Stimulated activated CD8-positive, alpha-beta memory T cell treated with anti-CD3 and anti-CD28 coated beads, Interleukin-4, amount 100 ng/mL, for 4 hours (primary cell): Measurements from ENCODE around the gene LRIG2.
"Not testable (repeated sequence)": the region's sequence is repeated elsewhere in the genome, so short reads cannot be mapped to it uniquely, and the experiment has no call there.

Source experiments
- DNase-seq, 2 donors: peaks; one replicate each; pipeline ENCODE4 v3.0.0-alpha.2; 2020; ENCODE audit warnings: low read depth in 2 of 2, low spot score in 1 of 2

Gene LRIG2

DNA sequence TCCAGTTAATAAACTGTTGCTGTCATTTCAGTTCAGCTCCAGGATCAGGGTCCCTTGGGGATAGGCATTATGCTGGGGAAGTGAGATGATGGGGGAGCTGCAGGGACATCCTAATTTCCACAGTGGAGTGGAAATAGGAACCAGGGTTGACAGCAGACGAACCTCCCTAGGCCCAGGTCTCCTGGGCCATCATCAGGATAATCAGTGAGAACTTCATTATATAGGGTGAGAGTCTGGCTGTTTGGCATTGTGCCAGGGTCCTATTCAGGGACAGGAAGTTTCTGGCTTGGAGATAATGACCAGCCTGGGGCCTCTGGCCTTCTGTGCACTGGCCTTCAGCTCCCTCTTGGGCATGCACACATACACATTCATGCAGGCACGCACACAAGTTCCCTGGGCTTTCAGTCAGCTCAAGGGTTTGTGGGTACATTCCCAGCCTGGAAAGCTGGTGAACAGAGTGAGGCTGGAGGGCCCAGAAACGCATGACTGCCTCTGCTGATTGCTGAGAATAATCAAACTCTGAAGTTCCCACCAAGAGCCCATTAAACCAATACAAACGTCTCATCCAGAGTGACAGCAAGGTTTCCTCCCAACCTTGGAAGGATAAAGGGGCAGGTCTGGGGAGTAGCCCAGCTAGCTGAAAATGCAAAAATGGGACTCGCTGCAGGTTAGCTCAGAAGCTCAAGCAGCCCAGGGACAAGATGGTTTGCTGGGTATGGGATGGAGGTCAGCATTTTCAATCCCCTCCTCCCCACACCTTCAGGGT is 13.9 kb upstream of the LRIG2 start:
- no peak for DNase-seq

DNA sequence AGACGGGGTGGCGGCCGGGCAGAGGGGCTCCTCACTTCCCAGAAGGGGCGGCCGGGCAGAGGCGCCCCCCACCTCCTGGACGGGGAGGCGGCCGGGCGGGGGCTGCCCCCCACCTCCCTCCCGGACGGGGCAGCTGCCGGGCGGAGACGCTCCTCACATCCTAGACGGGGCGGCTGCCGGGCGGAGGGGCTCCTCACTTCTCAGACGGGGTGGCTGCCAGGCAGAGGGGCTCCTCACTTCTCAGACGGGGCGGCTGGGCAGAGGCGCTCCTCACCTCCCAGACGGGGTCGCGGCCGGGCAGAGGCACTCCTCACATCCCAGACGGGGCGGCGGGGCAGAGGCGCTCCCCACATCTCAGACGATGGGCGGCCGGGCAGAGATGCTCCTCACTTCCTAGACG is 9.5 kb upstream of the LRIG2 start:
- not testable (repeated sequence) for DNase-seq

DNA sequence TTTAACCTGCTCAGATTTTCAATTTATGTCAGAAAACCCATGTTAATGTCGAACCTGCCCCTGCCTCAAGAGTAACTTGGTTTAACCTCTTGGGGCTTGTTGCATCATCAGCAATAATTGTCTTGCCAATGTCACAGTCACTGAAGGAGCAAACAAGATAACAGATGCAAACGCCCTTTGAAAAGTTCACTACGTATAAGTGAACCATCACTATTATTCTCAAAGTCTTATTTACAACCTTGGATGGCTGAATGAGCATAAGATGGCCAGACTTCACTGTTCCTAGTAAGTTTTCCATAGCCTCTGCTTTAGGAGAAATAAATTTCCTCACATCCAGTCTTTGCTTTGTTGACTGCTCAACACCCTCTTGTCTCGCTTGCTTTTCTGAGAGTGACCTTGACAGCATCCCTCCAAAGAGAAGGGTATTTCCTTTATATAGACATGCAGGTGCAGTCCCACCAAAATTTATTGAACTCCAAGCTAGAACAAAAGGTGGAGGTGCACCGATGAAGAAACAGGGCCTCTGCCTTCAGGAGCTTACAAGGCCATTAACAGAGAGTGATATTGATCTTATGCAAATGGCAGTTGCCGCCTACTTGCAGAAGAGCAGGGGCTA is 749 bp upstream of the LRIG2 start:
- DNase-seq, result no peak

DNA sequence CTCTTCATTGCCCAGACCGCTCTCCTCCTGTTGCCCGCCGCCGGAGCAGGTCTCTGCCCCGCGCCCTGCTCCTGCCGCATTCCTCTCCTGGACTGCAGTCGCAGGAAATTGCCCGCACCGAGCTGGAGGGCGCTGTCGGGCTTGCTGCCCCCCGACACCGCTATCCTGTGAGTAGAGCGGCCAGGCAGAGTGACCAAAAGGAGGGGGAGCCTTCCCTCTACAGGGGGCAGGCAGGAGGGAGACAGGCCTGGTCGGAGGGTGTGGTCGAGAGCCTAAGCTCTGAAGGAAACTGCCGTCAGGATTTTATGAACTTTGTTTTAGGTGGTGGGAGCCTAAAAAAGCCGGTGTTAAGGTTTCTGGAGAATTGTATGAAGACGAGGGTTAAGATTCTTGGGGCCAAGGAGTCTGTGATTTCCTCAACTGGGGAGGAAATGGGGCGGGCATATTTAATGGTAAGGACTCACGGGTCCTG is 517 bp downstream of the LRIG2 start:
- no peak for DNase-seq

DNA sequence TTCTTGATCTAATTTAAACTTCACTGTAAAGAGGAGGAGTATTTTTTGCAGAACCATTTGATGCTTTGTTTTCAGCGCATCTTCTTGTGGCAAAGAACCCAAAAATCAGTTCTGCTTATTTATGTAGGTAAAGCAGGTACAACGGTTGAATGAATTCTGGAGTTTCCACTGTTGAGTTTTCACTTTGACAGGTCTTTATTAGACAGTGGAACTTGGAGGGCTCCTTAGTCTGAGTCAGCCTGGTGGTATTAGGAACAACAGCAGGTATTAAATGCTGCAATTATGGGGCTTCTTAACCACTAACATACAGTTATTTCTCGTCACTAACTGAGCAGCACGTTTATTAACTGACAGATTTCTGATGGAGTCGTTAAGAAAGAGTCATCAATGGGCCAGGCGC is 1.2 kb downstream of the LRIG2 start:
- no peak for DNase-seq

DNA sequence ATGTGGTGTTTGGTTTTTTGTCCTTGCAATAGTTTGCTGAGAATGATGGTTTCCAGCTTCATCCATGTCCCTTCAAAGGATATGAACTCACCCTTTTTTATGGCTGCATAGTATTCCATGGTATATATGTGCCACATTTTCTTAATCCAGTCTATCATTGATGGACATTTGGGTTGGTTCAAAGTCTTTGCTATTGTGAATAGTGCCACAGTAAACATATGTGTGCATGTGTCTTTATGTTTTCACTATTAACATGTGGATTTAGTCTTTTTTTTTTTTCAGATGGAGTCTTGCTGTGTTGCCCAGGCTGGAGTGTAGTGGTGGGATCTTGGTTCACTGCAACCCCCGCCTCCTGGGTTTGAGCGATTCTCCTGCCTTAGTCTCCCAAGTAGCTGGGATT is 5.0 kb downstream of the LRIG2 start:
- DNase-seq, result not testable (repeated sequence)

DNA sequence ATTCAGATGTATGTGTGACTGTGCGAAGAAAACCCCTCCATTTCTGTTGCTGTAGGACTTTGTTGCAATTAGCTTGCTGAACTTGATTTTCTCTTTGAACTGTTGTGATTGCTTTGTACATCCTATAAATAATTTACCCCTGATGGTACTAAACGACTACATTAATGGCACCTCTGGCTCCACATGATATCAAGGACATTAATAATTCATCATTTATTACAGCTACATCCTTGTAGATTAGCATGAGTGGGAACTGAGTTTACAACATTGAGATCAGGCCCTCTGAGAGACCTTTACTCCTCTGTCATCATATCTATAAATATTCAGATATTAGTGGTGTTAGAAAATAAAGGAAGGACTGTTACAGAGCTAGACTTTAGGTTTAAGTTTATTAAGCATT is 13.5 kb downstream of the LRIG2 start:
- DNase-seq, result no peak

DNA sequence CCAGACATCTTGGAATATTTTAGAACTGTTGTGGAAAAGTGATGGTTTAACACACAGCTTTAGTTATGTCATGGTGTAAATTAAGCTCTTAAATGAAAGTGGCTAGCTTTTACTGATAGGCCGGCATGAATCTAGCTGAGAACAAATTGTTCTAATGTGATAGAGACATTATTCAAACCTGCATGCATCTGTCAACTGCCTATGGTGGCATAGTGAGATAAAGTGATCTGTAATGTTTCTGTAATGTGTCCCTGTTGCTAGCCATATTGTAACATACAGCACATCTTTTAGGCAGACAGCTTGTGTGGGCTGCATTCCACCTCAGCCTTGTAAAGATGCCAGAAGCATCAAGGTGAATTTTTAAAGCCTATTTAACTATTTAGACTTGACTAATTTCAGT is 16.0 kb downstream of the LRIG2 start:
- DNase-seq, result no peak

DNA sequence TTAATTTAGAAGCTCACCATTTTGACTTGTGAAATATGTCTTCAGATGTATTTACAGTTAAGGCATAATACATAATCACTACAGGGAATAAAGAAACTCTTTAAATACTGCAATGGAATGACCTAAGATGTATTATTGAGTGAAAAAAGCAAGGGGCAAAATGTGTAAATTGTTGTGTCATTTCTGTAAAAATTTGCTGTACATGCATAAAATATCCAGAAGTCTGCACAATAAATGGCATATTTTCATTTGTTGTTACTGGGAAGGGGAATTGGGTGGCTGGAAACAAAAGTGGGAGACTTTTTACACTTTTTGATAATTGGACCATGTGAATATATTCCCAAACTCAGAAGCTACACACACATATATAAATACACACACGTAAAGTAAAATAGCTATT is 17.1 kb downstream of the LRIG2 start:
- DNase-seq, result no peak

DNA sequence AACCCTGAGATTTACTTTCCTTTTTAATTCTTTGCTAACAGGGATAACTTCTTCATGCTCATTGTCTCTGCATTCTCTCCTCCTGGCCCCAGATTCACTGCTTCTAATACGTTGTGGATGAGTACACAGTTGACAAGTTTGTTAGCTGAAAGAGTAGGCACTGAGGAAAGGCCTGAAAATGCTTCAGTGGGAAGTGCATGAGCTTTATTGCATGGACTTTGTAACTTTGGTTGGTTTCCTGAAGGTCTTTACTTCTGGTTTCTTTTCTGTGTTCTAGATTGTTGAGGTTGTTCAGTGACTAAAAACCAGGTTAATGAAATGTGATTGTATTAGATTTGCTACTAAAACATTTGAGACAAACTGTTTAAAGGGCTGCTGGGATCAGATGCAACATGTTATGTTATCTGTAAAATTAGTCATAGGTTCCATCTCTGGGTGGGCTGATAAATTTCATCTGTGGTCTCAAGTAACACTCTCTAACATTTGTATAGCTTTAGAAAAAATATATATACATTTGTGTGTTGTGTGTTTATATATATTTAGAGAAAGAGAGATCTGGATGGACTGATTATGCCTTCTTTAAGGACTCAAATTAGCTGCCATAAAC is 19.1 kb downstream of the LRIG2 start:
- DNase-seq, result no peak

DNA sequence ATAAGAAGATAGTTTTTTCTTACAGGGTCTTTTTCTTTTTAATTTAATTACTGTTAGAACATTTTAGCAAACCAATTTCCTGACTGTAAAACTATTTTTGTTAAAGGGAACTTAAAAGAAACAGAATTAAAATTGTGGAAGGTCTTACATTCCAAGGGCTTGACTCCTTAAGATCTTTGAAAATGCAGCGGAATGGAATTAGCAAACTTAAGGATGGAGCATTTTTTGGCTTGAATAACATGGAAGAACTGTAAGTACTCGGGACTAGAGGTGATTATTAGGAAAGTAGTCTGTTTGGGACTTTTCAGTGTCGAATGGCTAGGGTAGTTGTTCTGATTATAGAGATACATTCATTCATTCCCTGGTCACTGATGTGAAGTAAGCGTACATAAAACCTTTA is 21.5 kb downstream of the LRIG2 start:
- no peak for DNase-seq

DNA sequence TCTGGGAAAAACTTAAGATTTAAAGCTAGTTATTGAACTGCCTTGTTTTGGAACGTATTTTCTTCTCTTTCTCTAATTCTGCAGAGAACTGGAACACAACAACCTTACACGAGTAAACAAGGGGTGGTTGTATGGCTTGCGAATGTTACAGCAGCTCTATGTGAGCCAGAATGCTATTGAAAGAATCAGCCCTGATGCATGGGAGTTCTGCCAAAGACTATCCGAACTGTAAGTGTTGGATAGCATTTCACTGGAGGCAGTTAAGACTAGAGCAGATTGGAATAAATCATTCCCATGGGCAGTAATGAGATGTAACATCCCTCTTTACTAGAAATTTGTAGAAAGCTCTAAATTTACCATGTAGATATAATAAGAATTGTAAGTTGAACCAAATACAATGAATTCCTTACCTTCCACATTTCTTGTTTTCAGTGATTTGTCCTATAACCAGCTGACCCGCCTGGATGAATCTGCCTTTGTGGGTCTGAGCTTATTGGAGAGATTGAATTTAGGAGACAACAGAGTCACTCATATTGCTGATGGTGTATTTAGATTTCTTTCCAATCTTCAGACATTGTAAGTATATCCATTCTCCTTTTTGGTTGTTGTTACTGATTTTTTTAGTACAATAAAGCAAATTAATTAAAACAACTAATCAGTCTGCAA is 22.9 kb downstream of the LRIG2 start:
- DNase-seq, result no peak

DNA sequence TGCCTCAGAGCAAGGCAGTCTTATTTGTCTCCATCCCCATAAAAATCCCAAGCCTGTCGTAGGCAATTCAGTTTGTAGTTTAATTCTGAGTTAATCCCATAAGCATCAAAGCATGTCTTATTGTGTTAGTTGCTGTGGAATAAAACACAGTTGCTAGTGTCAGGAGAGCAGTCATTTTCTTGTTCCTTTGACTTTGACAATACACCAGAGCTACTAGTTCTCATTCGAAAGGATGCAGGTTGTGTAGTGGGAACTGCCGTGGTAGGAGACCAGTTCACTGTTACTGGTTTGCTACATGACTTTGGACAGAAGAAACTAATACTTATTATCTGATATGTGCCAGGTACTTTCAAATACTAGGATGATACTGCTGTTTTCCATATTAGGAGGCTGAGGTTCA is 23.5 kb downstream of the LRIG2 start:
- DNase-seq, result no peak

DNA sequence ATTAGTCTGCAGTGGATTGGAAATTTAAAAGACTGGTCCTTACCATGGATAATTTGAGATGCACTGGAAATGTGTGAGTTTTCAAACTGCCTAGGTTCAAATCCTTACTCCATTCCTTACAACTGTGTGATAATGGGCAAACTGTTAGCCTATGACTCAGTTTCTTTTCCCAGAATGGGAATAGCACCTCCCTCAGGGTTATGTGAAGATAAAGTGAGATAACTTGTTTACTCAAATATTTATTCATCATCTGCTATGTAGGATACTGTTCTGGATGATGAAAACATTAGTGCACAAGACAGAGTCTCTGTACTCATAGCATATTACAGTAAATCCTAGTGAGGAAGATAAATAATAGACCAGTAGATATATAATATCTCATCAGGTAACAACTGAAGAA is 28.6 kb downstream of the LRIG2 start:
- no peak for DNase-seq

DNA sequence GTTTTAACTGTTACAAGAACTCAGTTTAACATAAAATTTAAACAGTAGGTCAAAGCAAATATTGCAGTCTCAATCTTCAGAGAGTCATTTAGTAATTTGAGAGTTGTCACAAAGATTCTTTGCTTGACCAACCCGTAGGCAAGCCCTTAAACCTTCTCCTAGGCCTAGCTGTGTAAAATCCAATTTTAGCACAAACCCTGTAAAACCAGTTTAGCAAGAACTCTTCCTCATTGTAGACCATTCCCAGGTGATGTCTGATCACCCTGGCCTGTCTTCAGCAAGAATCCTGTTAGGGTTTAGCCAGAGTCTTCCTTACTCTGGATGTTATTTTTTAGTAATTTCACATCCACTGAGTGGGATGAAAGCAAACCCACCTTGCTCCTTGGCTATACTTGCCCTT is 30.1 kb downstream of the LRIG2 start:
- DNase-seq, result no peak

DNA sequence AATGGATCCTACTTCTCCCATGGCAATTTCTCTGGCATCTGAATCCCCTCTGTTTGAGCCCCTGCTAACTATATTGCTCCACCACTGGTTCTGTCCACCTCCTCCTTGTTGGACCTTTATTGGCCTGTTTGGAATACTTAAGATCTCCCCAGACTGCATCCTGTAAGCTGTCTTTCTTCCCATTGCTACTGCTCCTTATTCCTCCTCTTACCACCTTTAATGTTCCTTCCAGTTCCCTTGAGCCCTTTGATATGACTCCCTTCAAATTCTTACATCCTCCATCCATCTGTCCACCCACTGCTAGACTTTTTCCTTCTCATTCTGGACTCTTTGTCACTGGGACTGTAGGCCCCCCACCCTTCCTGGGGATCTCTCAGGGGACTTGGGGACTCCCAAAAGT is 31.0 kb downstream of the LRIG2 start:
- no peak for DNase-seq

DNA sequence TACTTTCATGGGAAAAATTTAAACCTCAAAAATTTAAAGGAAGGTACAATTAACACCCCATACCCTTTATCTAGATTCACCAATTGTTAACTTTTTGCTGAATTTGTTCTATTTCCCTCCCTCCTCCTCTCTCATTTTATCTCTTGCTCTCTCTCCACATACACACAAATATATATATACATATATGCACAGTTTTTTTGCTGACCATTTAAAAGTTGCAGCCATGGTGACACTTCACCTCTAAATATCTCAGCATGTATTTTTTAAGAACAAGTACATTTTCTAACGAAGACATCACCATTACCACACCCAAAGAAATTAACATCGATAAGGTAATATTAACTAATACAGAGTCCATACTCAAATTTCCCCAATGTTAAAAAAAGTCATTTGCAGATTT is 33.9 kb downstream of the LRIG2 start:
- DNase-seq, result no peak

DNA sequence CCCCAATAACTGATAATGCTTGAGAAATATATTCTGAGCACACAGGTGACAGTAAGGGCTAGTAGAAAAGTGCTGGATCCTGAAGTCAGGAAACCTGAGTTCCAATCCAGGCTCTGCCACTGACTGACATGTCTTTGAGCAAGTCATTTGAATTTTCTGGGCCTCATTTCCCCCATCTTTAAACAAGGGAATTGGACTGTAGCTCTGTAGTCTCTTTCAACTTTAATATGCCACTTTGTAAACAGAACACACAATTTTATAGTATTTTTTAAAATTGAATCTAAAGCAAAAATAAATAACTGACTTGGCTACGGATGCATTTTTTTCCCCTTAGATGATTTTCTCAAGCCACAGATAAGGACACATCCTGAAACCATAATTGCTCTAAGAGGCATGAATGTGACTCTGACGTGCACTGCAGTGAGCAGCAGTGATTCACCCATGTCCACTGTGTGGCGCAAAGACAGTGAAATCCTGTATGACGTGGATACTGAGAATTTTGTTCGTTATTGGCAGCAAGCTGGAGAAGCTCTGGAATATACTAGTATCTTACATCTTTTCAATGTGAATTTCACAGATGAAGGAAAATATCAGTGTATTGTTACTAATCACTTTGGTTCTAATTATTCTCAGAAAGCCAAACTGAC is 37.0 kb downstream of the LRIG2 start:
- no peak for DNase-seq

DNA sequence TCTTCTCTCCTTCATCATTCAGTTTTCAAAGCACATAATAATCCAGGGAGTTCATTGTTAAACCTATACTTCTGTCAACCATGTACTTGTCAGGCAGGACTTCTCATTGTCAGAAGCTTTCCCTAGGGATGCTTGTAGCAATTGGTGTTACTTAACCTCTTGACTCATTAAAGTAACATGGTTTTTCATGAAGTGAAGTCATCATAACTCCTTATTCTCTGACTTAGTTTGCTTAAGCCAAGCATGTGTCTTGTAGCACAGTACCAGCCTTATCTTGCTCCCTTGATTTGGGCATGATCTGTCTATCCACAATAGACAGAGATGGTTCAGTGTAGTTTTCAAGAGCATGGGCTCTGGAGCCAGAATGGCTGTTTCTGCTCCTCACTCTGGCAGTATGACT is 45.3 kb downstream of the LRIG2 start:
- DNase-seq, result no peak

DNA sequence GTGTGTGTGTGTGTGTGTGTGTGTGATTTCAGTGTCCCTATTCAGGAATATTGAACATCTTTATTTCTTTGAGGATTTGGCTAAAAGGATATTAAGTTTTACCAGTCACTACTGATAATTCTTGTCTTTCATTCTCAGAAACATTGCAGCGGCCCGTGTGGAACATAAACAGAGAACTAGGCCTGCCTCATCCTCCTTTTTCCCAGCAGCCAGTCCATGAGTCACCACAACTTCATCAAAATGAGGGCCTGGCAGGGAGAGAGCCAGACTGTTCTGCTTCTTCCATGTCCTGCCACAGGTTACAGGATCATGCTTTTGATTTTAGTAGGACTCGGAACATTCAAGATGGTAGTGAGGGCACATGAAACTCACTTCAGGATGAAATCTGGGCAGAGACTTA is 50.7 kb downstream of the LRIG2 start:
- no peak for DNase-seq

DNA sequence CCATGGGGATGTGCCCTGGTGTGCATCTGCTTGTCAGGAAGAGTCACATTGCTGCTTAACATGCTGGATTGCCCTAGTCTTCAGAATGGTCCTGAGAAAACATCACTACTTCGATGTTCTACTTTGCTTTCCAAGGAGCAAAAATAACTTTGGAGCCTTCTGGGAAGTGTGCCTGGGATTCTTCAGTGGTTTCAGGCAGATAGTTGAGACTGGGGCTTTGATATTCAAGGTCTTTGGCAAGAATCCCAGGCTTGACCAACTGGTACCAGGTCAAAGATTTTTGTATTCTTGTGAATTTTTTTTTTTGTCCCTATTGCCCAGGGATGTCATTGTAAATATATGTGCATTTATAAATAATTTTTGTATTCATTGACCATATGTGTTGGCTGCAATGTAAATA is 51.4 kb downstream of the LRIG2 start:
- DNase-seq, result no peak

DNA sequence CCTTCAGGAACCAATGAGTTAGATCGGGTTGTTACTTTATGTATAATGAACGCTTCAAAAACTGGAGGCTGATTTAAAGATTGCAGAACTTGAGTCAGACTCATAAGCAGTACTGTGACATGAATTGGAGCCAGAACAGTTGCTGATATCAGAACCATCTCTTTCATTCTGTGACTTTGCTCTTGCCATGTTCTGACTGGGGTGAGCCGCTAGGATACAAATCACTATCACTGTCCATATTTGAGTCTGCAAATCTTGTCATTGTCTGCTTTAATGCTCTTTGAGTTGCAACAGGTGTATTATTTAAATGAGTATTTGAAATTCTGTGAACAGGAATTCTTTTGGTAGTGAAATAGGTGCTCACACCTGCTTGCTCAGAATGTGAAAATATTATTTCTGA is 52.5 kb downstream of the LRIG2 start:
- DNase-seq, result no peak
